T47D (cell line): ENCODE results near the gene UMODL1.

Experiments
- DNase-seq, 2 experiments: peaks; one replicate each; pipeline versions ENCODE4 v3.0.0 to v3.0.0-alpha.2; 2011 to 2012; ENCODE audit warnings: low read depth in 1 of 2, low spot score in 1 of 2
- JUND ChIP-seq: IDR thresholded peaks from 2 replicates; pipeline ENCODE4 v1.6.1; 2012; ENCODE audit warnings: low read depth
- in situ Hi-C: cut with HindIII; loops from 2 replicates; pipeline ENCODE4 v1.10.0; 2016; ENCODE audit warnings: low sequenced_read_pairs, low pct_unique_long_range_greater_than_20kb

The UMODL1 gene

GRCh38 chr21:42032266-42032665 is 38.9 kb upstream of the UMODL1 start:
- in situ Hi-C loops = no loop called here
- TF ChIP-seq JUND = no peak
- DNase-seq = no peak

- no peak for TF ChIP-seq JUND
- no peak for DNase-seq
- in situ Hi-C loops = no loop called here
Measured at GRCh38 chr21:42032968-42033367, 38.1 kb upstream of the UMODL1 start.

DNA sequence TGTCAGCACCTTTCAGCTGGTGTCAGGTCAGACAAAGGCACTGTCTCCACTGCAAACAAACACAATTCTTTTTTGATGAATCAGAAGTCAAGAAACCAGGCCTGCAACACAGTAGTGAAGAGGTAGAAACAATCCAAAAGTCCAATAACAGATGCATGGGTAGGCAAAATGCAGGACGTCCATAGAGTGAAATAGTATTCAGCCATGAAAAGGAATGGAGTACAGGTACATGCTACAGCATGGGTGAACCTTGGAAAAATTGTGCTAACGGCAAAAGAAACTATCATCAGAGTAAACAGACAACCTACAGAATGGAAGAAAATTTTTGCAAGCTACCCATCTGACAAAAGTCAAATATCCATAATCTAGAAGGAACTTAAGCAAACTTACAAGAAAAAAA is 34.8 kb upstream of the UMODL1 start:
- in situ Hi-C loops = no loop called here
- TF ChIP-seq JUND = no peak
- DNase-seq = no peak

DNA sequence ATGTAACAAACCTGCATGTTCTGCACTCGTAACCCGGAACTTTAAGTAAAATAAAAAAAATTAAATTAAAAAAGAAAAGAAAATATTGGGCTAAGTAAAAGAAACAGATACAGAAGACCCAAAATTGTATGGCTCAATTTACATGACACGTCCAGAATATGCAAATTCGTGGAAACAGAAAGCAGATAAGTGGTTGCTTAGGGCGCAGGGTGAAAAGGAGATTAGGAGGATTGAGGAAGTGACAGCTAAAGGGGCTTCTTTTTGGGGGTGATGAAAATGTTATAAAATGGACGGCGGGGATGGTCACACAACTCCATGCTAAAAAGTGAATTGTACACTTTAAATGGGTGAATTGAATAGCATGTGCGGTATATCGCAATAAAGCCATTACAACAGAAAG is 33.6 kb upstream of the UMODL1 start:
- no peak for DNase-seq
- in situ Hi-C loops = no loop called here
- TF ChIP-seq JUND = no peak

DNA sequence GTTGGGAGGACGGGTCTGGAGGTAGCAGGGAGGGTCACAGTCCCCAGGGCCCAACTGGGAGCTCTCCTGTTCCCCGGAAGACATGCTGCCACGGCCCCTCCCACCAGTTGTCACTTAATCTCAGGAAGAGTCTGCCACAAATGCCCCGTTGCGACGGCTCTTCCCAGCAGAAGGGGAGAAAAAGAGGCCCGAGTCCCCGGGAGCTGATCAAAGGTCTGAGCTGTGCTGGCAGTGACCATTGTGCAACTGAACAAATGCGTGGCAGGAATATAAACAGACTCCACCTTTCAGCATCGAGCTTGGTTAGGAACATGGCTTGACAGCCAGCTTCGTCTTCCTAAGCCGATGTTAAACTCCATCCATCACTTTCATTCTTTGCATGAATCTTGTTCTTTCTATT is 33.2 kb upstream of the UMODL1 start:
- no peak for TF ChIP-seq JUND
- in situ Hi-C loops = no loop called here
- no peak for DNase-seq

- in situ Hi-C loops = no loop called here
- DNase-seq = no peak
- TF ChIP-seq JUND = no peak
Measured at GRCh38 chr21:42038393-42038792, 32.7 kb upstream of the UMODL1 start.

GRCh38 chr21:42038826-42039425 is 32.2 kb upstream of the UMODL1 start:
- in situ Hi-C loops = no loop called here
- no peak for DNase-seq
- TF ChIP-seq JUND = no peak

GRCh38 chr21:42039470-42039901 is 31.6 kb upstream of the UMODL1 start:
- no peak for TF ChIP-seq JUND
- no peak for DNase-seq
- in situ Hi-C loops = no loop called here

- TF ChIP-seq JUND = no peak
- DNase-seq = no peak
- in situ Hi-C loops = no loop called here
Measured at GRCh38 chr21:42039911-42040351, 31.2 kb upstream of the UMODL1 start.

DNA sequence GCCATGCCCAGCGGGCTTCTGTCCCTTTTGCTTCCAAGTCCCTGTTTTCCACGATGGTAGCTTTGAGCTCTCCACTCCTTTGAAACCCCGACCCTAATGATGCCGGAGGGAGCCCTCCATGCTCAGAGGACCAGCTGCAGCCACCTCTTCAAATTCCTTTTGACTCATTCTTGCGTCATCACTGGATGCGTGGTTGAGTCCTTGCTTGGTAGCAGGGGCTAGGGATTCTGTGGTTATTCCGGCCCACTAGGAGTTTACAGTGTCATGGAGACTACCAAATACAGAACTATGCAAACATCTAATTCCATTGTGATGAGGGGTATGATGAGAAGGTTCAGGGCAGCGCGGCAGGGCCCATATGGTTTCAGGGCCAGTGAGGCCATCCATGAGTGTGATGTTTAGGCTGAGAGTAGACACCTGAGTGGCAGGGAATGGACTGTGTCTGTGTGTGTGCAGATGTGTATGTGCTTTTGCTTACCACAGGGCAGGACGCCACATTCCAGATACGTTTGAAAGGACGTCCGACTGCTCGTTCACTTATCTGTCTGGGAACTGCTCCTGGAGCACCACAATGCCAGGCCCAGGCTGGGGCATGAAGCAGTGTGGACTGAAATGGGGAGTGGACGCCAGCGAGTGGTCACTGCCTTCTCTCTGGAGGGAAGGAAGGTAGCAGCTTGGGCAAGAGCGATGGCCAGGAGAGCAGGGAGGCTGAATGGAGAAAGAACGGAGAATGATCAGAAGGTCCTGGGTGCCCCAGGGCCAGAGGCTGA is 30.5 kb upstream of the UMODL1 start:
- in situ Hi-C loops = no loop called here
- DNase-seq = no peak

GRCh38 chr21:42041246-42041645 is 29.9 kb upstream of the UMODL1 start:
- in situ Hi-C loops = no loop called here
- no peak for TF ChIP-seq JUND
- DNase-seq = no peak

More for the DNA sequence above, 30.5 kb upstream of the UMODL1 start:
- no peak for TF ChIP-seq JUND

- TF ChIP-seq JUND = no peak
- no peak for DNase-seq
- in situ Hi-C loops = no loop called here
Measured at GRCh38 chr21:42041711-42042110, 29.4 kb upstream of the UMODL1 start.

DNA sequence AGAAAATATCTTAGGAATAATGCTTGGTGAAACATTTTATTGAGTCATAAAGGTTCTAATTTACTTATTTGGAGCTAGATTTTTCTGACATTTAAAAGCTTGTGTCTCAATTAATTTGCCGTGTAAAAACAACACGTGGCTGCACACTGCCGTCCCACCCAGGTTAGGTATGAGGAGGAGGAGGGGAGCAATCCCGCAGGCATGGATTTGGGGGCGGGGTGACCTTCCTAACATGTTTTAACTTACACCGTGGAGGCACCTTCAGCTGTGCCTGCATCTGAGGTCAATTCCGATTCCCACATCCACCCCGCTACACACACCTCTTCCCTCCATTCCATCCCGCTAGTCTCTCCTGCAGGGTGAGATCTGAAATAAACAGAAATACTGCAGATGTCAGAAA is 28.5 kb upstream of the UMODL1 start:
- TF ChIP-seq JUND = no peak
- in situ Hi-C loops = no loop called here
- DNase-seq = no peak
